Osteoblast (primary cell): ENCODE measurements around the gene HSPBP1. TPM values are rescaled to one million over a fixed set of nuclear protein-coding genes. Genes with fewer than 3 reads are reported as not detected.

Experiments used
- DNase-seq: peaks from one replicate; pipeline ENCODE4 v3.0.0; 2011; ENCODE audit warnings: low spot score, mixed read lengths; ENCODE audit not compliant: insufficient read length; ENCODE audit errors: missing footprints
- H2AFZ ChIP-seq: 2 replicates; pipeline ENCODE4 v1.6.0; 2011; ENCODE audit warnings: mild to moderate bottlenecking, low read length
- H3K27ac ChIP-seq: 2 replicates; pipeline ENCODE4 v1.5.1; 2011; ENCODE audit warnings: mild to moderate bottlenecking, low read depth, low read length, moderate library complexity
- H3K27me3 ChIP-seq: 2 replicates; pipeline ENCODE4 v1.6.0; 2012; ENCODE audit warnings: mild to moderate bottlenecking, control low read depth, inconsistent platforms, low read length, moderate library complexity; ENCODE audit not compliant: insufficient read depth
- H3K36me3 ChIP-seq: 2 replicates; pipeline ENCODE4 v1.5.1; 2011; ENCODE audit warnings: mild to moderate bottlenecking, low read length, control low read depth, moderate library complexity; ENCODE audit not compliant: insufficient read depth
- H3K4me1 ChIP-seq: 2 replicates; pipeline ENCODE4 v1.5.1; 2011; ENCODE audit warnings: mild to moderate bottlenecking, low read length, control low read depth, moderate library complexity; ENCODE audit not compliant: insufficient read depth
- H3K4me2 ChIP-seq: 2 replicates; pipeline ENCODE4 v1.6.0; 2011; ENCODE audit warnings: mild to moderate bottlenecking, low read length; ENCODE audit not compliant: insufficient read depth
- H3K4me3 ChIP-seq: fragments of 200-600 bp; sonication (generic); 3 replicates; pipeline ENCODE4 v1.5.1; 2012; ENCODE audit warnings: mild to moderate bottlenecking, low read length, inconsistent platforms; ENCODE audit not compliant: insufficient read depth
- H3K79me2 ChIP-seq: 2 replicates; pipeline ENCODE4 v1.6.0; 2012; ENCODE audit warnings: mild to moderate bottlenecking, low read length, control low read depth, inconsistent platforms; ENCODE audit not compliant: insufficient read depth
- H3K9me3 ChIP-seq: 2 replicates; pipeline ENCODE4 v1.5.1; 2011; ENCODE audit warnings: low read depth, low read length, control low read depth
- H4K20me1 ChIP-seq: 2 replicates; pipeline ENCODE4 v1.6.0; 2012; ENCODE audit warnings: mild to moderate bottlenecking, low read length, control low read depth; ENCODE audit not compliant: insufficient read depth
- total RNA-seq: library from RNA; depleted of rRNA; stranded (reverse); fragments of >200 nt; gene quantifications from 2 replicates; pipeline ENCODE4 v1.2.3, GENCODE V29; 2012
- TF ChIP-seq, protein P1 (sequence below): IDR thresholded peaks from 2 replicates; pipeline ENCODE4 v1.5.1; 2011; ENCODE audit warnings: mild to moderate bottlenecking, low read depth, low read length, moderate library complexity; ENCODE audit errors: extremely low read depth

The HSPBP1 gene
- total RNA-seq, 1 donor = 26.4 TPM

DNA sequence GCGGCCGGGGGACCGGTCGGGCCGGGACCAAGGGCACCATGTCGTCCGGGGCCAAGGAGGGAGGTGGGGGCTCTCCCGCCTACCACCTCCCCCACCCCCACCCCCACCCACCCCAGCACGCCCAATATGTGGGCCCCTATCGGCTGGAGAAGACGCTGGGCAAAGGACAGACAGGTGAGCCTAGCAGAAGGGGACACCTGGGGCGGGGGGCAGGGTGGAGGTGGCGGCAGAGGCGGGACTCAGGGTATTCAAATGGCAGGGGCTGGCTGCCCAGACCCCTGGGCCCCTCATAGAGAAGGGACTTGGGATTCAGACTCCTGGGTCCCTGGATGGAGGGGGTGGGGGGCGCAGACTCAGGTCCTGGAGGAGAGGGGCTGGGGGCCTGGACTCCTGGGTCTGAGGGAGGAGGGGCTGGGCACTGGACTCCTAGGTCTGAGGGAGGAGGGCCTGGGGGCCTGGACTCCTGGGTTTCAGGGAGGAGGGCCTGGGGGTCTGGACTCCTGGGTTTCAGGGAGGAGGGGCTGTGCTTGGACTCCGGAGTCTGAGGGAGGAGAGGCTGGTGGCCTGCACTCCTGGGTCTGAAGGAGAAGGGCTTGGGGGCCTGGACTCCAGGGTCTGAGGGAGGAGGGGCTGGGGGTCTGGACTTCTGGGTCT is 4.6 kb upstream of the HSPBP1 start:
- peaks cover 1% of the 10 kb centered on the region for H3K79me2 ChIP-seq
- no peaks in the 10 kb centered on the region for H3K36me3 ChIP-seq
- H3K4me3 ChIP-seq = peak overlapping the region; percentile 43
- H4K20me1 ChIP-seq = no peaks in the 10 kb centered on the region
- DNase-seq = no peak
- TF ChIP-seq, protein P1, sequence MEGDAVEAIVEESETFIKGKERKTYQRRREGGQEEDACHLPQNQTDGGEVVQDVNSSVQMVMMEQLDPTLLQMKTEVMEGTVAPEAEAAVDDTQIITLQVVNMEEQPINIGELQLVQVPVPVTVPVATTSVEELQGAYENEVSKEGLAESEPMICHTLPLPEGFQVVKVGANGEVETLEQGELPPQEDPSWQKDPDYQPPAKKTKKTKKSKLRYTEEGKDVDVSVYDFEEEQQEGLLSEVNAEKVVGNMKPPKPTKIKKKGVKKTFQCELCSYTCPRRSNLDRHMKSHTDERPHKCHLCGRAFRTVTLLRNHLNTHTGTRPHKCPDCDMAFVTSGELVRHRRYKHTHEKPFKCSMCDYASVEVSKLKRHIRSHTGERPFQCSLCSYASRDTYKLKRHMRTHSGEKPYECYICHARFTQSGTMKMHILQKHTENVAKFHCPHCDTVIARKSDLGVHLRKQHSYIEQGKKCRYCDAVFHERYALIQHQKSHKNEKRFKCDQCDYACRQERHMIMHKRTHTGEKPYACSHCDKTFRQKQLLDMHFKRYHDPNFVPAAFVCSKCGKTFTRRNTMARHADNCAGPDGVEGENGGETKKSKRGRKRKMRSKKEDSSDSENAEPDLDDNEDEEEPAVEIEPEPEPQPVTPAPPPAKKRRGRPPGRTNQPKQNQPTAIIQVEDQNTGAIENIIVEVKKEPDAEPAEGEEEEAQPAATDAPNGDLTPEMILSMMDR = no peak
- no peak overlapping the region for H3K27ac ChIP-seq
- peaks cover 16% of the 10 kb centered on the region for H3K4me1 ChIP-seq
- H3K9me3 ChIP-seq = no peaks in the 10 kb centered on the region
- H2AFZ ChIP-seq = no peak overlapping the region
- peak overlapping the region; percentile 65 for H3K4me2 ChIP-seq
- no peaks in the 10 kb centered on the region for H3K27me3 ChIP-seq

GRCh38 chr19:55283548-55284377 is 3.9 kb upstream of the HSPBP1 start, which contains the start of gene BRSK1:
BRSK1 (plus strand) TSS chr19:55283997; CDS start chr19:55284443, 446 bp downstream.
- Histone ChIP-seq H3K36me3 (no peaks in the 10 kb centered on the region), H2AFZ (peak within 1 kb of the TSS; percentile 56), H3K79me2 (peaks cover 7% of the 10 kb centered on the region), H3K9me3 (no peaks in the 10 kb centered on the region), H3K4me1 (peaks cover 23% of the 10 kb centered on the region), H3K27me3 (no peaks in the 10 kb centered on the region), H3K4me2 (peak within 1 kb of the TSS; percentile 65), H3K27ac (no peak within 1 kb of the TSS), H3K4me3 (peak within 1 kb of the TSS; percentile 43), H4K20me1 (no peaks in the 10 kb centered on the region)
- TF ChIP-seq, protein P1 = no peak
- DNase-seq = peak; percentile 95

DNA sequence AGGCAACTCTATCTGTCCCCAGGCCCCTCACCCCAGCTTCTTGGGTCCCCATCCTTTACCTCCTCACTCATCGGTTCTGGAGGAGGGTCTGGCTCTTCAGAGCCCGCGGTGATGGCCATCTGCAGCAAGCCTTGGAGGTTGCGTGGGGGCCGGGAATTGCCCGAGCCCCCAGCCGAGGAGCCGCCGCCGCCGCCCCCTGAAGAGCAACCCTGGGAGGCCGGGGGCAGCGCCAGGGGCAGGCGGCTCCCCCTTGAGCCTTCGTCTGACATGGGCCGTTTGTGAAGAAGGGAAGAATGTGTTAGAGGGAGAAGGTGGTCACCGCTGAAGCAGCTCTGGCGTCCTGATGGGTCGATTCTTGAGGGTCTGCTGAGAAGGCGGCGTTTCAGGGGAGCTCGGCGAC is 570 bp downstream of the HSPBP1 start:
- TF ChIP-seq, protein P1 = no peak
- Histone ChIP-seq H3K79me2 (peaks cover 7% of the 10 kb centered on the region), H3K4me2 (peak overlapping the region; percentile 98), H3K27ac (peak overlapping the region; percentile 78), H3K4me1 (peaks cover 17% of the 10 kb centered on the region), H2AFZ (peak overlapping the region; percentile 95), H3K36me3 (peaks cover 3% of the 10 kb centered on the region), H3K27me3 (no peaks in the 10 kb centered on the region), H4K20me1 (no peaks in the 10 kb centered on the region), H3K4me3 (peak overlapping the region; percentile 97), H3K9me3 (no peaks in the 10 kb centered on the region)
- DNase-seq = peak; percentile 77
